GM10266 (cell line): ENCODE data around the gene C14orf119.

ENCODE experiments used
- DNase-seq: peaks from one replicate; pipeline ENCODE4 v3.0.0; 2012; ENCODE audit errors: extremely low spot score
- TF ChIP-seq, protein P1 (sequence below): IDR thresholded peaks from 2 replicates; pipeline ENCODE4 v1.5.1; 2012; ENCODE audit warnings: mild to moderate bottlenecking, low read depth; ENCODE audit not compliant: control insufficient read depth, insufficient read depth; ENCODE audit errors: missing control alignments

C14orf119 gene

DNA sequence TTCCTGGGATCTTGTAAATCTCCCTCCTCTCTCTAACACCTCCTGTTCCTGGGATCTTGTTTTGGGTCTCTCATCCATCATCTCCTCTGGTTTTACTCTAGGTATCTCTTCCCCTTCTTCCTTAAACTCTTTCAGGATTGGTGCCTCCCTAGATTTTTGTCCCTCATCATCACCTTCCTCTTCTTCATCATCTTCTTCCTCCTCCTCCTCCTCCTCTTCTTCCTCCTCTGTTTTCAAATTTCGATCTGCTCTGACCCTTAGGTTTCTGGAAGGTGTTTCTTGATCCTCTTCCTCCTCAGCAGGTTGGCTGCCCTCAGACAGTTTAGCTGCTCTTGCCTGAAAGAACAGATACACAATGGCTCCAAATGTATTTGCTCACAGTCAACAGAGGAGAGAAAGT lies 14.8 kb upstream of the C14orf119 start:
- DNase-seq: no peak
- TF ChIP-seq, protein P1, sequence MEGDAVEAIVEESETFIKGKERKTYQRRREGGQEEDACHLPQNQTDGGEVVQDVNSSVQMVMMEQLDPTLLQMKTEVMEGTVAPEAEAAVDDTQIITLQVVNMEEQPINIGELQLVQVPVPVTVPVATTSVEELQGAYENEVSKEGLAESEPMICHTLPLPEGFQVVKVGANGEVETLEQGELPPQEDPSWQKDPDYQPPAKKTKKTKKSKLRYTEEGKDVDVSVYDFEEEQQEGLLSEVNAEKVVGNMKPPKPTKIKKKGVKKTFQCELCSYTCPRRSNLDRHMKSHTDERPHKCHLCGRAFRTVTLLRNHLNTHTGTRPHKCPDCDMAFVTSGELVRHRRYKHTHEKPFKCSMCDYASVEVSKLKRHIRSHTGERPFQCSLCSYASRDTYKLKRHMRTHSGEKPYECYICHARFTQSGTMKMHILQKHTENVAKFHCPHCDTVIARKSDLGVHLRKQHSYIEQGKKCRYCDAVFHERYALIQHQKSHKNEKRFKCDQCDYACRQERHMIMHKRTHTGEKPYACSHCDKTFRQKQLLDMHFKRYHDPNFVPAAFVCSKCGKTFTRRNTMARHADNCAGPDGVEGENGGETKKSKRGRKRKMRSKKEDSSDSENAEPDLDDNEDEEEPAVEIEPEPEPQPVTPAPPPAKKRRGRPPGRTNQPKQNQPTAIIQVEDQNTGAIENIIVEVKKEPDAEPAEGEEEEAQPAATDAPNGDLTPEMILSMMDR: no peak

DNA sequence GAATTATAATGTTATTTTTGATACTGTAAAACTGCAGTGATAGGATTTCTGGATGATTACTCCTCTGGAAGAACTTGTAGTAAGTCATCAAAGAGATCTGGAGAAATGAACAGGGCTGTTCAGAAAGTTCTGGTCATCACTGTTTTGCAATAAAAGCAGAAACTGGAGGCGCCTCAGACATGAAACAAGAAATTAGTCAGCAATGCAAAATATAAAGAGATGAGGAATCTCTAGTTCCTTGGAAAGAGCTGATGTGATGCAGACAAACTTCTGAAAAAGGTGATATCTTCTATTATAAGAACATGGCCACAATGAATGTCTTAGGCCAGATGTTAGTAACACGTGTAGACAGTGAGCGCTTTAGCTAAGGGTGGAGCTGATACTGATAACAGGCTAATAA lies 9.8 kb upstream of the C14orf119 start:
- no peak for DNase-seq
- TF ChIP-seq, protein P1: no peak

DNA sequence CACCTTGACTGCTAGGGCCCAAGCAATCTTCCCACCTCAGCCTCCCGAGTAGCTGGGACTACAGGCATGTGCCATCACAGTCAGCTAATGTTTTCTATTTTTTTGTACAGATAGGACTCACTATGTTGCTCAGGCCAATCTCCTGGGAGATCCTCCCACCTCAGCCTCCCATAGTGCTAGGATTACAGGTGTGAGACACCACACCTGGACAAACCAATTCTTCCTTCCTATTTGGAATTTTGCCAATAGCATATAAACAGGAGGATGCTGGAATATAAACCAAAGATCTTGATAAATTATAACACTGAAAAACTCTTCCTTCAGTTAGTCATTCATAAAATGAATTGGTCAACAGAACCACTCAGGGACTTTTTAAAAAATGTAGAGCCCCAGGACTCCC lies 8.7 kb upstream of the C14orf119 start:
- no peak for DNase-seq
- TF ChIP-seq, protein P1: no peak

DNA sequence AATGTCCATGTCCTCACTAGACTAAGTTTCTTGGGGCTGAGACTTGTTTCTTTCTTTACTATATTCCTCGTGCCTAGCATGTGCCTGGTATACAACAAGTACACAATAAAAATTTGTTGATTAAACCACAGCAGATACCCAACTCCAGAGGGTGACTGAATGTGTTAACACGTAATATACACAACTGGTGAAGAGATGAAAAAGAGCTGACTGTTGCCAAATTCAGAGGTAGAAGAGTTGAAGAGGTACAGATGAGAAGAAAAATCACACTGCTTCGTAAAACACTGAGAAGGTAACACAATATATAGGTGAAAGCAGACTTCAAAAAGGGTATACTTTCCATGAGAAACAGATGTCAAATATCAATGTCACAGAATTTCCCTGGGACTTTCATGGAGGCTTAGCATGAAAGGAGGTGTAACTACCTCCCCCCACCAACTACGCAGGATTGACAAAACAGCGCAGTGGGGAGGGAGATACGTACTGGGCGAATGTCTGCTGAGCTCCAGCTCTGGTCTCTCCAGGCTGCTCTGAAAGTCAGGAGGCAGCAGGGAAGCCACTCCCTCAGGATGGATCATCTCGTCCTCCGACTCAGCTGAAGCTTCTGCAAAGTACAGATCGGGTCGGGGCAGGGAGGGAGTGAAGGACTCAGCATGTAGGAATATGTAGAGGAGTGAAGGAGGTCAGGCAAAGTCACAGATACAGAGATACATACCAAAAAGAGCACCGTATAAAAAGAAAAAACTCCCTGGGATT lies 5.6 kb upstream of the C14orf119 start:
- no peak for DNase-seq
- TF ChIP-seq, protein P1: no peak

DNA sequence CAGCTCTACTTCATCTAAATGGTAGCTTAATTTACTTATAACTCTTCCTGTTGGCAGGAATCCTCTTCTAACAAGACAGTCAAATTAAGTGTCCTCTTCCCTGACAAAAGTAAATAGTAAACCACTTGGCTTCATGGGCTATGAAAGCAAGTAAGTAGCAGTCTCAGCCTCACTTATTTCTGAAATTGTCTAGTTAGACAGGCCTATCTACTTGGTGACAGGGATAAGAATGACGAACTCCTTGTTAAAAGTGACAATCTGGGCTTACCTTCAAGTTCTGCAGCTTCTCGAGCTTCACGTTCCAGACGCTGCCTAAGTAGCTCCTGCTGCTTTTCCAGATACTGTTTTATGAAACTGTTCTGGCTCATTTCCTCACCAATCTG lies 5.1 kb upstream of the C14orf119 start:
- no peak for DNase-seq
- TF ChIP-seq, protein P1: no peak

DNA sequence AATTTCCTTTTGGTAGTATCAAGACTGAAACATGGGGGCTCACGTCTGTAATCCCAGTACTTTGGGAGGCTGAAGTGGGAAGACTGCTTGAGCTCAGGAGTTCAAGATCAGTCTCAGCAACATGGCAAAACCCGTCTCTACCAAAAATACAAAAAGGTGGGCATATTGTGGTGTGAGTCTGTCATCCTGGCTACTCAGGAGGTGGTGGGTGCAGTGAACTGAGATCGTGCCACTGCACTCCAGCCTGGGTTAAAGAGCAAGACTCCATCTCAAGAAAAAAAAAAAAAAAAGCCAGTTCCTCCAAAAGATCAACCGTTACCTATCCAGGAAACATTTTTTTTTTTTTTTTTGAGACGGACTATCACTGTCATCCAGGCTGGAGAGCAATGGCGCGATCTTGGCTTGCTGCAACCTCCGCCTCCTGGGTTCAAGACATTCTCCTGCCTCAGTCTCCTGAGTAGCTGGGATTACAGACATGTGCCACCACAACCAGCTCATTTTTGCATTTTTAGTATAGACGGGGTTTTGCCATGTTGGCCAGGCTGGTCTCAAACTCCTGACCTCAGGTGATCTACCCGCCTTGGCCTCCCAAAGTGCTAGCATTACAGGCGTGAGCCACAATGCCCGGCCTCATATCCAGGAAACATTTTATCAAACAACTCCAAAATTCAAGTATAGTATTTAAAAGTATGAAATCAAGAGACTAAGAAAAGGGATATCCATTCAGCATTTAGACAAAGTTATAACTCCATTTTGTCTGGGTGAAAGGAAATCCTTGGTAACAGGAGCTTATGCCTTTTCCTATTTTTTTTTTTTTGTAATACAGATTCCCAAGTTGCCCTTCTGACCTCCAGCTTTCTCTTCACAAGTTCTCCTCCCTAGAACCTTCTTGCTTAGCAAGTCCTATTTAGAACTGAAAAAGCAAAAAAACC lies 3.7 kb upstream of the C14orf119 start:
- TF ChIP-seq, protein P1: no peak
- no peak for DNase-seq

DNA sequence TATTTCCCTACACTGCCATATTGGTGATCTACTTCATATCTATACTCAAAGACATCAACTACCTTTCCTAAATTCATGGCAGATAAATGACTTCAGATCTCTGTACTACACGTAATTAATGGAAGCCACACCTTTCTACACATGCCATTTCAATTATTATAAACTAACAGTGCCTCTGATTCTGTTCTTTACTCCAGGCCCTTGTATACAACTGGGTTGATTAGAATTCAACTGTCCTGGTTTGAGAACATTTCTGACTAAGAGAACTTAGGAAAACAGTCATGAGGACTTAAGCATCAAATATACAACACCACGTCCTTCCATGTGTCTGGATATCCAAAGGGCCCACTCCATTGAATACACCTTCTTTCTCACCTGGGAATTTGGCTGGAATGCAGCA lies 2.2 kb upstream of the C14orf119 start:
- TF ChIP-seq, protein P1: no peak
- no peak for DNase-seq
